PFSK-1 (cell line): ENCODE measurements around the gene MYO3A.

Experiments
- POLR2AphosphoS5 ChIP-seq: IDR thresholded peaks from 2 replicates; pipeline ENCODE4 v1.6.1; 2012; ENCODE audit warnings: low read depth, mild to moderate bottlenecking, control low read depth, low read length, moderate library complexity
- REST ChIP-seq, 2 experiments: IDR thresholded peaks; 2 replicates each; pipeline versions ENCODE4 v1.6.1 to v1.8.0; 2011 to 2012; ENCODE audit warnings: low read depth in 2 of 2, low read length in 2 of 2, control low read depth in 1 of 2, inconsistent platforms in 1 of 2, mild to moderate bottlenecking in 1 of 2, moderate library complexity in 1 of 2; ENCODE audit not compliant: insufficient read depth in 1 of 2
- SIN3A ChIP-seq: IDR thresholded peaks from 2 replicates; pipeline ENCODE4 v1.6.1; 2012; ENCODE audit warnings: mild to moderate bottlenecking, low read length, moderate library complexity, borderline replicate concordance; ENCODE audit not compliant: insufficient read depth

- TF ChIP-seq REST (IDR thresholded peaks at IDR 0.05; ENCODE audit: insufficient read depth in 1 of 2, low read depth in 2 of 2, low read length in 2 of 2) (no peak), POLR2AphosphoS5 (no peak), SIN3A (no peak)
Observed at GRCh38 chr10:26219676-26220075, 285.6 kb downstream of the MYO3A start.
